Mesothelial cell of epicardium (in vitro differentiated cells): Measurements from ENCODE around the gene TTLL7. TPM values are rescaled to one million over a fixed set of nuclear protein-coding genes. Genes with fewer than 3 reads are reported as not detected.

ENCODE experiments used
- DNase-seq, 2 experiments: peaks; one replicate each; pipeline ENCODE4 v3.0.0; 2021; ENCODE audit warnings: low spot score in 2 of 2; ENCODE audit not compliant: unreplicated experiment in 2 of 2
- H3K27ac Mint-ChIP-seq: 2 replicates; pipeline ENCODE4 v1.8.0; 2021; ENCODE audit warnings: mixed read lengths
- H3K27me3 Mint-ChIP-seq: 2 replicates; pipeline ENCODE4 v1.8.0; 2021; ENCODE audit warnings: low read depth, mixed read lengths
- H3K36me3 Mint-ChIP-seq: 2 replicates; pipeline ENCODE4 v1.8.0; 2021; ENCODE audit warnings: mixed read lengths
- H3K4me1 Mint-ChIP-seq: 2 replicates; pipeline ENCODE4 v1.8.0; 2021; ENCODE audit warnings: mixed read lengths
- H3K4me3 Mint-ChIP-seq: 2 replicates; pipeline ENCODE4 v1.8.0; 2021; ENCODE audit warnings: mild to moderate bottlenecking, moderate library complexity, mixed read lengths
- H3K9me3 Mint-ChIP-seq: 2 replicates; pipeline ENCODE4 v1.8.0; 2021; ENCODE audit warnings: mixed read lengths
- total RNA-seq: library from RNA; stranded (reverse); gene quantifications from 3 replicates; pipeline ENCODE4 v1.2.1, GENCODE V29; 2021
- TF ChIP-seq, protein P1 (sequence below): fragments of 200-600 bp; sonication (generic); IDR thresholded peaks from one replicate; pipeline ENCODE4 v1.5.0; 2021; ENCODE audit warnings: antibody characterized with exemption; ENCODE audit not compliant: unreplicated experiment

TTLL7 gene
- total RNA-seq, 1 donor from 2014 or later, result 12.7 TPM

DNA sequence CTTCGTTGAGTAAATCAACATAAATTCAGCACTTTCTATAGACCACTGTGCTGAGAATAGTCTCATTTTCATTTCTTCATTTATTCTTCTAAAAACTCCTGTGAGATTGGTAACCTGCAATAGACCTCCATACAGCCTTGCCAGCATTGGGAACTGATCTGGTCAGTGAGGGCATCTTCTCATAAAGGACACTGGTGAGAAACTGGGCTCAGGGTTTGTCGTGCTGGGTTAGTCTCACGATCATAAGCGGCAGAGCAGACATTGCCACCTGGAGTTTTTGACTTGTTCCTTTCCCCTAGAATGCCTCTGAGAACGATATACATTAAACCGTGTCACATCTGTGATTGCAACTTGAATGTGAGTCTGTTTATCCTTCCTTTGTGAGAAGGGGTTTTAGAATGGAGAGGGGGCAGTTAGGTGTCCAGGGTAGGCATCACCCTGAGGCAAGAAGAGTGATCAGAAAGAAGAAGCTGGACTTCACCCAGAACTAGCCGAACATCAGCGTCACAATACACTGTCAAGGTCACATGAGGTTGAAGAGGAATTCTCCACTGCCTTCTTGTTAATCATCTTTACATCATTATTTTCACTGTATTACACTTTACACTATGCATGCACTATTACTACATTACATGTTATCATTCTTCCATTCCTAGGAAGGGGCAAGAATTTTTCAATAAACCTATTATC lies 1.4 kb upstream of the TTLL7 start:
- H3K36me3 Mint-ChIP-seq, result no peaks in the 10 kb centered on the region
- H3K27me3 Mint-ChIP-seq, result peaks cover 4% of the 10 kb centered on the region
- H3K9me3 Mint-ChIP-seq, result no peaks in the 10 kb centered on the region
- H3K4me3 Mint-ChIP-seq, result peak overlapping the region; percentile 49
- H3K4me1 Mint-ChIP-seq, result peaks cover 28% of the 10 kb centered on the region
- H3K27ac Mint-ChIP-seq, result no peak overlapping the region
- TF ChIP-seq, protein P1, sequence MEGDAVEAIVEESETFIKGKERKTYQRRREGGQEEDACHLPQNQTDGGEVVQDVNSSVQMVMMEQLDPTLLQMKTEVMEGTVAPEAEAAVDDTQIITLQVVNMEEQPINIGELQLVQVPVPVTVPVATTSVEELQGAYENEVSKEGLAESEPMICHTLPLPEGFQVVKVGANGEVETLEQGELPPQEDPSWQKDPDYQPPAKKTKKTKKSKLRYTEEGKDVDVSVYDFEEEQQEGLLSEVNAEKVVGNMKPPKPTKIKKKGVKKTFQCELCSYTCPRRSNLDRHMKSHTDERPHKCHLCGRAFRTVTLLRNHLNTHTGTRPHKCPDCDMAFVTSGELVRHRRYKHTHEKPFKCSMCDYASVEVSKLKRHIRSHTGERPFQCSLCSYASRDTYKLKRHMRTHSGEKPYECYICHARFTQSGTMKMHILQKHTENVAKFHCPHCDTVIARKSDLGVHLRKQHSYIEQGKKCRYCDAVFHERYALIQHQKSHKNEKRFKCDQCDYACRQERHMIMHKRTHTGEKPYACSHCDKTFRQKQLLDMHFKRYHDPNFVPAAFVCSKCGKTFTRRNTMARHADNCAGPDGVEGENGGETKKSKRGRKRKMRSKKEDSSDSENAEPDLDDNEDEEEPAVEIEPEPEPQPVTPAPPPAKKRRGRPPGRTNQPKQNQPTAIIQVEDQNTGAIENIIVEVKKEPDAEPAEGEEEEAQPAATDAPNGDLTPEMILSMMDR, result no peak
- DNase-seq, result no peak

DNA sequence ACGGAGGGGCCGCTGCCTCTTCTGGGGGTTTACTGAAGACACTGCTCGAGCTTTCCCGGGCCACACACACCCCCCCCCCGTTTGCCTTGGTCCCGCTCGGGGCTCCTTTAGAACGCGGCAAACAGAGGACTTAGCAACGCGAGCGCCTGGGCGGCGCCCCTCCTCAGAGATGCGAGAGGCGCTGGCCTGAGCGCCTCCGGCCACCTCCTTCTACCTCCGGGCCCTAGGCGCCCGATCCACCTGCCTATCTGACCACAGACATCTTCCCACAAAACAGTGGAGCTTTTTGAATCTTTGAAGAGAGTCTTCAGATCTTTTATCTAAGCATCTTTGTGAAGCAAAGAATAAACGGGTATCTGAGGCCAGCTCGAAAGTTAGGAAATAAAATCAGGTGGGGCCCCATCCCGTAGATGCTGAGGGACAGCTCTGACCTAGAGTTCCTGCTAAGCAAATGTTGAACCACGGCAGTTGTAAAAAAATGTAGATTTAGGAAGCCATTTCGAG lies 436 bp upstream of the TTLL7 start:
- H3K36me3 Mint-ChIP-seq, result no peaks in the 10 kb centered on the region
- peak overlapping the region; percentile 83 for H3K4me3 Mint-ChIP-seq
- H3K27ac Mint-ChIP-seq, result peak overlapping the region; percentile 49
- no peaks in the 10 kb centered on the region for H3K9me3 Mint-ChIP-seq
- TF ChIP-seq, protein P1, result no peak
- DNase-seq, result peak in 1 of 2 experiments; percentile 40
- peaks cover 28% of the 10 kb centered on the region for H3K4me1 Mint-ChIP-seq
- peaks cover 4% of the 10 kb centered on the region for H3K27me3 Mint-ChIP-seq

DNA sequence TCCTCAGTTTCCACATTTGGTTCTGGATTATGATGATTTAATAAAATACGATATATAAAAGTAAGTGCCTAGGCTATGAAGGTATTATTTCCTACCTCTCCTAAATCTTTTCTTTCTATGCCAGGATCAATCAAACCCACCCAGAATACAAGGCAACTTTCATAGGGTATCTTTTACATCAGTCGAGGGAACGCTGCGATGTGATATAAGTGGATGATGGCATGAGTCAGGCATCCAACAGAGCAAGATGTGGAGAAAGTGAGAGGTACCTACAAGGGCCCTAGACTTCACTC lies 781 bp downstream of the TTLL7 start:
- Mint-ChIP-seq H3K4me1 (peaks cover 32% of the 10 kb centered on the region), H3K4me3 (peak overlapping the region; percentile 83), H3K36me3 (no peaks in the 10 kb centered on the region), H3K9me3 (no peaks in the 10 kb centered on the region), H3K27me3 (peaks cover 4% of the 10 kb centered on the region), H3K27ac (peak overlapping the region; percentile 76)
- DNase-seq, result no peak
- TF ChIP-seq, protein P1, result no peak

DNA sequence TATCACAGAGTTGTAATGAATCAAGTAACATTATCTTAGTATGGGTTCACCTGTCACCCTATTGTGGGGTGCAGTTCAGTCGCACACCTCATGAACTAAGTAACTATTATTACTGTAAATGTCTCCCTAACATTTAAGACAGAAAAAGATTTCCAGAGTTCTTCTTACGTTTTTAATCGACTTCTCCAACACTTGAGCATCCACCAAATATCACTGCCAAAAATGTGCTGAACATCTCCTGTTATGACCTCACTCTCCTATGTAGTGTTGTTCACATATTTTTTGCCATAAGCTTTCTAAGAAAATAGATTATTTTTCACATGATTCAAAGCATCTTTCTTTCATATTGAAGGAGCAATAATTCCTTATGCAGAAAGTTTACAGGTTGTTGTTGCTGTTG lies 1.3 kb downstream of the TTLL7 start:
- Mint-ChIP-seq H3K4me3 (no peak overlapping the region), H3K27ac (no peak overlapping the region), H3K4me1 (peaks cover 32% of the 10 kb centered on the region), H3K9me3 (no peaks in the 10 kb centered on the region), H3K36me3 (no peaks in the 10 kb centered on the region), H3K27me3 (peaks cover 4% of the 10 kb centered on the region)
- no peak for DNase-seq
- TF ChIP-seq, protein P1, result no peak

DNA sequence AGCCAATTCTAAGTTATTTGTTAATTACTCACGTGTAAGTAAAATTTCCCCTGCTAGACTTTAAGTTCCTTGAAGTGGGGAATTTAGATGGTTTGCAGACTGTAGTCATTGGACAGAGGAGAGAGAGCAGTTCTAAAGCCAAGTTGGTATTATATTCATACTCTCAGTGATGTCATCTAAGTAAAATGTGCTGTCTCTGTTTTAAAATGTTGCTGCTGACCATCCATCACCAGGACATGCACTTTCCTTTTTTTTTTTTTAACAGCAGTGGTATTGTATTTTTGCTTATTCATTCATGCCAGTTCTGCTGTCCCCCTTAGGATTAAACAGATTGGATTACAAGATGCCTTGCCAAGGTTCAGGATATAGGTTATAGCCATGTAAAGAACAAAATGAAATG lies 2.3 kb downstream of the TTLL7 start:
- DNase-seq, result no peak
- peaks cover 4% of the 10 kb centered on the region for H3K27me3 Mint-ChIP-seq
- H3K27ac Mint-ChIP-seq, result peak overlapping the region; percentile 86

More for the DNA sequence above, 2.3 kb downstream of the TTLL7 start:
- no peak overlapping the region for H3K4me3 Mint-ChIP-seq
- no peaks in the 10 kb centered on the region for H3K9me3 Mint-ChIP-seq
- TF ChIP-seq, protein P1, result no peak
- no peaks in the 10 kb centered on the region for H3K36me3 Mint-ChIP-seq
- peaks cover 32% of the 10 kb centered on the region for H3K4me1 Mint-ChIP-seq
